Upper lobe of right lung (tissue), 1 donor: Measurements from ENCODE around the gene GALNT9. TPM values are rescaled to one million over a fixed set of nuclear protein-coding genes. Genes with fewer than 3 reads are reported as not detected.

Experiments
- ATAC-seq: fragments of 200-7000 bp; cut with Tn5 transposase; one replicate; pipeline ENCODE4 v1.9.1; 2020; ENCODE audit warnings: mild to moderate bottlenecking, moderate library complexity
- DNase-seq: peaks from one replicate; pipeline ENCODE4 v3.0.0-alpha.2; 2020
- H3K27ac ChIP-seq: fragments of 200-600 bp; one replicate; pipeline ENCODE4 v1.8.0; 2022
- H3K27me3 ChIP-seq: fragments of 200-600 bp; one replicate; pipeline ENCODE4 v1.8.0; 2022; ENCODE audit warnings: mild to moderate bottlenecking
- H3K36me3 ChIP-seq: fragments of 200-600 bp; one replicate; pipeline ENCODE4 v1.8.0; 2022
- H3K4me1 ChIP-seq: fragments of 200-600 bp; one replicate; pipeline ENCODE4 v1.8.0; 2022
- H3K4me3 ChIP-seq: fragments of 200-600 bp; one replicate; pipeline ENCODE4 v1.8.0; 2022; ENCODE audit warnings: mild to moderate bottlenecking
- H3K9me3 ChIP-seq: fragments of 200-600 bp; one replicate; pipeline ENCODE4 v1.8.0; 2022
- CTCF ChIP-seq: fragments of 200-600 bp; IDR thresholded peaks from one replicate; pipeline ENCODE4 v1.8.0; 2022; ENCODE audit warnings: antibody characterized with exemption
- intact Hi-C: fragments of 100-400 bp; cut with DNase I; formaldehyde crosslinking; loops from one replicate; pipeline ENCODE4 v1.11.0; 2022
- total RNA-seq: library from RNA; stranded (reverse); fragmentation: NEBNext Ultra II Directional; extraction: Animal tissue kit (Norgen Biotek cat#: 25700); gene quantifications from one replicate; pipeline ENCODE4 v1.2.1, GENCODE V29; 2021
- donor health status: DM: no; HTN: yes; CAD: no; lungs with severe emphysema.

Gene GALNT9
- total RNA-seq, 1 donor from 2014 or later: 1.6 TPM

GRCh38 chr12:132284827-132285741 is 44.3 kb downstream of the GALNT9 start:
- DNase-seq (no peak), ATAC-seq (no peak)
- no peak overlapping the region for H3K27ac ChIP-seq
- H3K4me1 ChIP-seq: peaks cover 3% of the 10 kb centered on the region
- intact Hi-C loops: no loop called here
- no peak for TF ChIP-seq CTCF
- no peaks in the 10 kb centered on the region for H3K36me3 ChIP-seq
- no peaks in the 10 kb centered on the region for H3K9me3 ChIP-seq
- peaks cover 49% of the 10 kb centered on the region for H3K27me3 ChIP-seq
- no peak overlapping the region for H3K4me3 ChIP-seq

GRCh38 chr12:132284071-132284826 is 45.1 kb downstream of the GALNT9 start:
- Histone ChIP-seq H3K9me3 (no peaks in the 10 kb centered on the region), H3K4me1 (peaks cover 3% of the 10 kb centered on the region), H3K4me3 (no peak overlapping the region), H3K27ac (no peak overlapping the region), H3K27me3 (peaks cover 53% of the 10 kb centered on the region), H3K36me3 (no peaks in the 10 kb centered on the region)
- intact Hi-C loops: no loop called here
- no peak for ATAC-seq
- peak; percentile 10 for TF ChIP-seq CTCF
- DNase-seq: no peak

- no peaks in the 10 kb centered on the region for H3K9me3 ChIP-seq
- H3K4me1 ChIP-seq: peaks cover 3% of the 10 kb centered on the region
- ATAC-seq: no peak
- DNase-seq: no peak
- H3K4me3 ChIP-seq: no peak overlapping the region
- TF ChIP-seq CTCF: no peak
- H3K27ac ChIP-seq: no peak overlapping the region
- H3K27me3 ChIP-seq: peaks cover 62% of the 10 kb centered on the region
- intact Hi-C loops: no loop called here
- H3K36me3 ChIP-seq: no peaks in the 10 kb centered on the region
Observed at GRCh38 chr12:132282950-132283771, 46.2 kb downstream of the GALNT9 start.

GRCh38 chr12:132282031-132282949 is 47.1 kb downstream of the GALNT9 start:
- intact Hi-C loops: no loop called here
- H3K27ac ChIP-seq: no peak overlapping the region
- H3K4me3 ChIP-seq: no peak overlapping the region
- no peaks in the 10 kb centered on the region for H3K36me3 ChIP-seq
- H3K4me1 ChIP-seq: peaks cover 3% of the 10 kb centered on the region
- DNase-seq (no peak), ATAC-seq (no peak)
- H3K9me3 ChIP-seq: no peaks in the 10 kb centered on the region
- H3K27me3 ChIP-seq: peaks cover 62% of the 10 kb centered on the region
- TF ChIP-seq CTCF: no peak
